Body of pancreas (tissue), 4 donors: ENCODE data around the gene PGP. TPM values are rescaled to one million over a fixed set of nuclear protein-coding genes. Genes with fewer than 3 reads are reported as not detected.
"Not testable (repeated sequence)": the region's sequence is repeated elsewhere in the genome, so short reads cannot be mapped to it uniquely, and the experiment has no call there.

ENCODE experiments used
- ATAC-seq: fragments of 150-250 bp; one replicate; pipeline ENCODE4 v1.9.1; 2016
- DNase-seq, 4 donors: peaks; one replicate each; pipeline ENCODE4 v3.0.0-alpha.2; 2019
- H3K27ac ChIP-seq, 4 donors: fragments of 200-600 bp; sonication (generic); 1 replicate in 3 of 4; 2 replicates in 1 of 4; pipeline versions ENCODE4 v1.5.1 to v1.6.1; 2016 to 2019; ENCODE audit warnings: mild to moderate bottlenecking in 1 of 4, mixed read lengths in 1 of 4, moderate library complexity in 1 of 4
- H3K27me3 ChIP-seq, 2 donors: fragments of 200-600 bp; sonication (generic); one replicate each; pipeline ENCODE4 v1.6.0; 2016; ENCODE audit warnings: mild to moderate bottlenecking in 1 of 2
- H3K36me3 ChIP-seq, 2 donors: fragments of 200-600 bp; sonication (generic); replicated peaks in 1 of 2; 2 replicates each; pipeline ENCODE4 v1.5.1; 2016; ENCODE audit warnings: low read depth in 2 of 2; ENCODE audit not compliant: insufficient read depth in 1 of 2
- H3K4me1 ChIP-seq: fragments of 200-600 bp; sonication (generic); one replicate; pipeline ENCODE4 v1.6.0; 2016
- H3K4me3 ChIP-seq, 2 donors: fragments of 200-600 bp; sonication (generic); 1 replicate in 1 of 2; 2 replicates in 1 of 2; pipeline ENCODE4 v1.5.1; 2016 to 2019
- H3K9me3 ChIP-seq, 3 donors: fragments of 200-600 bp; sonication (generic); 1 replicate in 2 of 3; 2 replicates in 1 of 3; pipeline ENCODE4 v1.5.1; 2016
- POLR2A ChIP-seq, 3 donors: fragments of 450-650 bp; IDR thresholded peaks; one replicate each; pipeline ENCODE4 v1.6.1; 2016; ENCODE audit warnings: antibody characterized with exemption in 3 of 3, mild to moderate bottlenecking in 2 of 3
- WGBS, 2 donors: methylation state at CpG; one replicate each; pipeline ENCODE4 v1.1.5; 2017; 5-methylcytosine and 5-hydroxymethylcytosine counted together
- intact Hi-C: fragments of 100-400 bp; cut with DNase I; formaldehyde crosslinking; loops from one replicate; pipeline ENCODE4 v1.15.1; 2023
- total RNA-seq, 2 donors: library from RNA; depleted of rRNA; stranded (reverse); fragments of >200 nt; gene quantifications; one replicate each; pipeline ENCODE4 v1.1.0, GENCODE V29; 2016
- TF ChIP-seq, protein P1 (sequence below), 7 experiments: fragments of 450-650 bp in 4 of 7; fragments of 200-600 bp in 3 of 7; sonication (generic) in 3 of 7; IDR thresholded peaks; one replicate each; pipeline ENCODE4 v1.5.1; 2016 to 2019; ENCODE audit warnings: antibody characterized with exemption in 7 of 7

The PGP gene
- total RNA-seq, 2 donors from 2014 or later = 7.8 to 15.8 TPM

DNA sequence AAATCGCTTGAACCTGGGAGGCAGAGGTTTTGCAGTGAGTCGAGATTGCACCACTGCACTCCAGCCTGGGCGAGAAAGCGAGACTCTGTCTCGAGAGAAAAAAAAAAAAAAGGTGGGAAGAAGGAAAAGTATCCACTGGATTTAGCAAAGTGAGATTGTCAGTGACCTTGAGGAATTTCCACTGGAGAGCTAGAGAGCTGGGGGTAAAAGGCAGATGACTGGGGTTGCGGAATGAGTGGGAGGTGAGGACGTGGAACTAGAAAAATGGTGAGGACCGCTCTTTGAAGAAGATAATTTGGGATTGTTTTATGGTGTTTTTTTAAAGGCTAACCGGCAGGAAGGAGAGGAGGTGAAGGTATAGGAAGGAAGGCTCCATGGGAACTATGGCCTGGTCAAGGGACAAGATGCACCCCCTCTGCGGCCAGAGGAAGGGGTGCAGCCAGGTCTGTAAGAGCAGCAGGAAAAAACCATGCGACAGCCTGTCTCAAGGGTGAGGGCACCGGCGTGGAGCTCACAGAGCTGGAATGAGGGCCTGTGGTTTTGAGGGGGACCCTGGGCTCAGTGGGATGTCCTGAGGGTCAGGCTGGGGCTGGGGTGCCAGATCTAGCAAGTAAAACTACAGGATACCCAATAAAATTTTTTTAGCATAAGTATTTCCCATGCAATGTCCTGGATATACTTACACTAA lies 10.1 kb downstream of the PGP start:
- ATAC-seq (no peak), DNase-seq (no peak)
- peaks cover 0 to 18% of the 10 kb centered on the region in 2 donors for H3K36me3 ChIP-seq
- H3K9me3 ChIP-seq = no peaks in the 10 kb centered on the region
- no peaks in the 10 kb centered on the region for H3K27me3 ChIP-seq
- intact Hi-C loops = no loop called here
- H3K4me3 ChIP-seq = peak overlapping the region; percentile 67 to 88
- H3K27ac ChIP-seq = peak overlapping the region; percentile 94 to 99 (median 96)
- no peak for TF ChIP-seq POLR2A (IDR thresholded peaks at IDR 0.05)
- TF ChIP-seq, protein P1, sequence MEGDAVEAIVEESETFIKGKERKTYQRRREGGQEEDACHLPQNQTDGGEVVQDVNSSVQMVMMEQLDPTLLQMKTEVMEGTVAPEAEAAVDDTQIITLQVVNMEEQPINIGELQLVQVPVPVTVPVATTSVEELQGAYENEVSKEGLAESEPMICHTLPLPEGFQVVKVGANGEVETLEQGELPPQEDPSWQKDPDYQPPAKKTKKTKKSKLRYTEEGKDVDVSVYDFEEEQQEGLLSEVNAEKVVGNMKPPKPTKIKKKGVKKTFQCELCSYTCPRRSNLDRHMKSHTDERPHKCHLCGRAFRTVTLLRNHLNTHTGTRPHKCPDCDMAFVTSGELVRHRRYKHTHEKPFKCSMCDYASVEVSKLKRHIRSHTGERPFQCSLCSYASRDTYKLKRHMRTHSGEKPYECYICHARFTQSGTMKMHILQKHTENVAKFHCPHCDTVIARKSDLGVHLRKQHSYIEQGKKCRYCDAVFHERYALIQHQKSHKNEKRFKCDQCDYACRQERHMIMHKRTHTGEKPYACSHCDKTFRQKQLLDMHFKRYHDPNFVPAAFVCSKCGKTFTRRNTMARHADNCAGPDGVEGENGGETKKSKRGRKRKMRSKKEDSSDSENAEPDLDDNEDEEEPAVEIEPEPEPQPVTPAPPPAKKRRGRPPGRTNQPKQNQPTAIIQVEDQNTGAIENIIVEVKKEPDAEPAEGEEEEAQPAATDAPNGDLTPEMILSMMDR (IDR thresholded peaks at IDR 0.05) = no peak
- H3K4me1 ChIP-seq = peaks cover 19% of the 10 kb centered on the region
- 76 to 87% methylated on average over 13 of the region's 13 CpGs for WGBS, 2 donors

DNA sequence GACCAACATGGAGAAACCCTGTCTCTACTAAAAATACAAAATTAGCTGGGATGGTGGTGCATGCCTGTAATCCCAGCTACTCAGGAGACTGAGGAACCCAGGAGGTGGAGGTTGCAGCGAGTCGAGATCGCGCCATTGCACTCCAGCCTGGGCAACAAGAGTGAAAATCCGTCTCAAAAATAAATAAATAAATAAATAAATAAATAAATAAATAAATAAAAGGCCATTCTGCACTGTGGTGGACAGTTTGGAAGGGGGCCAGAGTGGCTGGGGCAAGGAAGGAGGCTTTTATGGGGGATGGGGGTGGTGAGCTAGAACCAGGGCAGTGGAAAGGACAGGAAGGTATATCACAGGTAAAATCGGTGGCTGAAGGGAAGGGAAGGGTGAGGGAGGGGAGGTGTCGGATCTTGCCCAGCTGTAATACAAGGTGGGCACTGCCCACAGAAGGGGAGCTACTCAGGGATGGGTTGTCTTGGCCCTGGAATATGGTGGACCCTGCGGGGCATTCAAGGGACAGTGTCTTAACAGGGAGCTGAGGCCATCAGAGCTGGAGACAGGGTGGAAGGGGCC lies 11.4 kb downstream of the PGP start:
- H3K27ac ChIP-seq, DNase-seq, H3K9me3 ChIP-seq, ATAC-seq, H3K4me3 ChIP-seq, intact Hi-C loops, H3K27me3 ChIP-seq: not testable (repeated sequence)
- WGBS, 2 donors = 96% methylated on average over 8 of the region's 8 CpGs
- H3K4me1 ChIP-seq = peaks cover 19% of the 10 kb centered on the region
- peaks cover 0 to 13% of the 10 kb centered on the region in 2 donors for H3K36me3 ChIP-seq

DNA sequence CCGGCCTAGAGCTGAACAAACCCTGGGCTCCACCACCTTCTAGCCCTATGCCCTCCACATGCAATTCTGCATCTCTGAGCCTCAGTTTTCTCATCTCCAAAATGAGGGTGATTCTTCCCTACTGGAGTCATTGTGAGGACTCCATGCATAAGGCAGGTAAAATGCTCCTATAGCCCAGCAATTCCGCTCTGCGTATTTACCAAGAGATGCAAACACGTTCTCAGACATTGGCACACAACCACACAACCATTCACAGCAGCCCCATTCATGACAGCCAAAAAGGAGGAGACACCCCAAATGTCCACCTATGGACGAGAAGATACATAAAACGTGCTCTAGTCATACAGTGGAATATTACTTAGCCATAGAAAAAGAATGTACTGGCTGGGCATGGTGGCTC lies 14.3 kb downstream of the PGP start:
- DNase-seq (no peak), ATAC-seq (no peak)
- intact Hi-C loops = no loop called here

DNA sequence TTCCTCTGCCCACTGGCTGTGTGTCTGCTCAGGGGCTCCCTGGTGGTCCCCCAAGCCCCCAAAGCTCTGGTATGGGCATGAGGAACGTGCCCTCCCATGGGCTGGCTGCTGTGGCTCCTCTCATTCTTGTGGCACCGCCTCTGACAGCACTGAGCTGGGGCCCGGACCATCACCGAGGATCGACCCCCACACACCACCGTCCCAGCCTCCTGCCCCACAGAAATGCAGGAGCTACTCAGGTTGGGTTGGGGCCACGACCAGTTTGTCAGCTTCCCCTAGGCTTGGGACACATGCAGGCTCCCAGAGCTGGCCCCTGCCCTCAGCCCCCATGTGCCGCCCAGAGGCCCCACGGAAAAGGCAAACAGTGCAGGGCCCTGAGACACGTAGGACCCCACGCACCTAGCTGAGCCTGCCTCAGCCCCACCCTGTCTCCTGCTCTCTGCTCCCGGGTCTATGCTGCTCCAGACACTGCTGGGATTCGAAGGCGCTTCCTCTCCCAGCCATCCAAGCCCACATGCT lies 15.0 kb downstream of the PGP start:
- no peaks in the 10 kb centered on the region for H3K9me3 ChIP-seq
- intact Hi-C loops = no loop called here
- ATAC-seq = no peak
- TF ChIP-seq, protein P1 (IDR thresholded peaks at IDR 0.05) = no peak
- no peak for TF ChIP-seq POLR2A (IDR thresholded peaks at IDR 0.05)
- no peak for DNase-seq
- H3K4me3 ChIP-seq = no peak overlapping the region
- peaks cover 17% of the 10 kb centered on the region for H3K4me1 ChIP-seq
- no peaks in the 10 kb centered on the region for H3K36me3 ChIP-seq
- no peak overlapping the region for H3K27ac ChIP-seq
- 73 to 85% methylated on average over 6 to 14 of the region's 14 CpGs for WGBS, 2 donors
- H3K27me3 ChIP-seq = no peaks in the 10 kb centered on the region

More for the DNA sequence above, 14.3 kb downstream of the PGP start:
- Histone ChIP-seq H3K4me3 (no peak overlapping the region), H3K36me3 (no peaks in the 10 kb centered on the region), H3K4me1 (peaks cover 15% of the 10 kb centered on the region), H3K27me3 (no peaks in the 10 kb centered on the region), H3K9me3 (no peaks in the 10 kb centered on the region), H3K27ac (no peak overlapping the region)
- WGBS, 2 donors = 83 to 89% methylated on average over 6 of the region's 6 CpGs
- no peak for TF ChIP-seq POLR2A (IDR thresholded peaks at IDR 0.05)

DNA sequence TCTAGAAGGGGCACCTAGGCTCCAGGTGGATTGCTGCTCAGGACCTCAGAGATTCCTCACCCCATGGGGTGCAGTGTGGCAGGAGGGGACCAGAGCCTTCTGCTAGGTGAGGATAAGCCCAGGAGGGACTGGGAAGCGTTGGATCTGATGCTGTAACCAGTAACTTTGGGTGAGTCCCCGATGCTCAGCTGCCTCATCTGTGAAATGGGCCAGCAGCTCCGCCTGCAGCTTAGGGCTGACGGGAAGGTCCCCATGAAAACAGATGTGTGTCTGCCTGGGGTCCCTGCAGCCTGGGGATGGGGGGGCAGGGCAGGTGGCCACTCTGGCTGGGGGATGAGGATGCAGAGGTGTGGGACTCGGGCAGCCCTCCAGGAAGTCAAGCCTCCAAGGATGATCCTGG lies 15.5 kb downstream of the PGP start:
- WGBS, 2 donors = 72 to 81% methylated on average over 3 to 5 of the region's 5 CpGs
- H3K36me3 ChIP-seq = no peaks in the 10 kb centered on the region
- ATAC-seq (no peak), DNase-seq (no peak)
- H3K27me3 ChIP-seq = no peaks in the 10 kb centered on the region
- intact Hi-C loops = no loop called here
- TF ChIP-seq POLR2A (IDR thresholded peaks at IDR 0.05) = no peak
- TF ChIP-seq, protein P1 (IDR thresholded peaks at IDR 0.05) = no peak
- no peaks in the 10 kb centered on the region for H3K9me3 ChIP-seq
- no peak overlapping the region for H3K27ac ChIP-seq
- no peak overlapping the region for H3K4me3 ChIP-seq
- H3K4me1 ChIP-seq = peaks cover 13% of the 10 kb centered on the region
